HepG2 (cell line): Measurements from ENCODE around the gene GPS1. TPM values are rescaled to one million over a fixed set of nuclear protein-coding genes. Genes with fewer than 3 reads are reported as not detected.

ENCODE experiments used
- AGO1 ChIP-seq: fragments of 200-400 bp; formaldehyde crosslinking; IDR thresholded peaks from 2 replicates; pipeline ENCODE4 v1.6.1; 2017; ENCODE audit warnings: mild to moderate bottlenecking, low read depth, low read length, moderate library complexity; ENCODE audit not compliant: poor library complexity, severe bottlenecking
- AKAP8 ChIP-seq: sonication (generic); formaldehyde crosslinking; IDR thresholded peaks from 2 replicates; pipeline ENCODE4 v1.5.1; 2020; ENCODE audit warnings: mild to moderate bottlenecking, missing genetic modification reagents
- BHLHE40 ChIP-seq: IDR thresholded peaks from 2 replicates; pipeline ENCODE4 v1.6.1; 2011; ENCODE audit warnings: low read length, improper control_type of control experiment
- EHMT2 ChIP-seq: fragments of 200-600 bp; sonication (generic); IDR thresholded peaks from 2 replicates; pipeline ENCODE4 v1.7.0; 2017; ENCODE audit warnings: antibody characterized with exemption, low read depth, low read length, borderline replicate concordance
- HNRNPL ChIP-seq: fragments of 200-400 bp; formaldehyde crosslinking; IDR thresholded peaks from 2 replicates; pipeline ENCODE4 v1.6.1; 2017; ENCODE audit warnings: mild to moderate bottlenecking, low read depth, low read length
- HOXA7 ChIP-seq: sonication (generic); formaldehyde crosslinking; IDR thresholded peaks from 2 replicates; pipeline ENCODE4 v1.8.1; 2022; ENCODE audit warnings: mild to moderate bottlenecking, missing genetic modification reagents, moderate library complexity
- KDM3A ChIP-seq: IDR thresholded peaks from 2 replicates; pipeline ENCODE4 v1.6.1; 2018; ENCODE audit warnings: low read depth, missing compliant biosample characterization
- PLSCR1 ChIP-seq: sonication (generic); formaldehyde crosslinking; IDR thresholded peaks from 2 replicates; pipeline ENCODE4 v1.5.0; 2020; ENCODE audit warnings: missing genetic modification reagents, mild to moderate bottlenecking, borderline replicate concordance
- POLR2AphosphoS5 ChIP-seq: IDR thresholded peaks from 2 replicates; pipeline ENCODE4 v1.6.1; 2012; ENCODE audit warnings: low read depth, low read length
- RBFOX2 ChIP-seq: fragments of 200-400 bp; formaldehyde crosslinking; IDR thresholded peaks from 2 replicates; pipeline ENCODE4 v1.6.1; 2017; ENCODE audit warnings: low read depth, mild to moderate bottlenecking, low read length
- RXRA ChIP-seq: sonication (generic); formaldehyde crosslinking; IDR thresholded peaks from 2 replicates; pipeline ENCODE4 v1.5.1; 2020; ENCODE audit warnings: missing genetic modification reagents
- SKIL ChIP-seq: sonication (generic); formaldehyde crosslinking; IDR thresholded peaks from 2 replicates; pipeline ENCODE4 v1.8.0; 2022; ENCODE audit warnings: missing genetic modification reagents, mild to moderate bottlenecking, moderate library complexity, borderline replicate concordance
- SP5 ChIP-seq: IDR thresholded peaks from 2 replicates; pipeline ENCODE4 v1.6.1; 2016; ENCODE audit warnings: low read depth, borderline replicate concordance
- TRIM22 ChIP-seq: fragments of 450-650 bp; IDR thresholded peaks from 2 replicates; pipeline ENCODE4 v1.6.1; 2017
- U2AF1 ChIP-seq: fragments of 200-400 bp; formaldehyde crosslinking; optimal IDR thresholded peaks from 2 replicates; pipeline ENCODE3; 2017; ENCODE audit warnings: mild to moderate bottlenecking, low read depth, low read length
- ZNF367 ChIP-seq: sonication (generic); formaldehyde crosslinking; IDR thresholded peaks from 2 replicates; pipeline ENCODE4 v1.4.0; 2020; ENCODE audit warnings: missing genetic modification reagents, borderline replicate concordance
- ZNF468 ChIP-seq: sonication (generic); formaldehyde crosslinking; IDR thresholded peaks from 2 replicates; pipeline ENCODE4 v1.8.0; 2022; ENCODE audit warnings: mild to moderate bottlenecking, moderate library complexity, missing genetic modification reagents
- ZNF503 ChIP-seq: sonication (generic); formaldehyde crosslinking; IDR thresholded peaks from 2 replicates; pipeline ENCODE4 v1.4.0; 2020; ENCODE audit warnings: missing genetic modification reagents
- ZNF589 ChIP-seq: sonication (generic); formaldehyde crosslinking; conservative IDR thresholded peaks from 2 replicates; pipeline ENCODE4 v1.8.0; 2022; ENCODE audit warnings: mild to moderate bottlenecking, moderate library complexity, missing genetic modification reagents
- ZNF768 ChIP-seq: sonication (generic); formaldehyde crosslinking; IDR thresholded peaks from 2 replicates; pipeline ENCODE4 v1.4.0; 2020; ENCODE audit warnings: missing genetic modification reagents
- ZNF841 ChIP-seq: sonication (generic); formaldehyde crosslinking; IDR thresholded peaks from 2 replicates; pipeline ENCODE4 v1.8.1; 2023; ENCODE audit warnings: missing genetic modification reagents, borderline replicate concordance
- polyA plus RNA-seq, 8 experiments: library from polyadenylated mRNA; depleted of rRNA in 3 of 8; stranded (reverse) in 7 of 8; unstranded in 1 of 8; fragments of >200 nt; fragmentation: Illumina TruSeq in 4 of 8; extraction: Trizol in 4 of 8; gene quantifications; 2 replicates each; pipeline versions ENCODE4 v1.2.1 to v1.2.3, GENCODE V29; 2011 to 2016; ENCODE audit warnings: low read depth in 4 of 8, missing spikeins in 1 of 8, mixed read lengths in 1 of 8; ENCODE audit not compliant: insufficient read depth in 1 of 8
- total RNA-seq, 5 experiments: library from RNA; depleted of rRNA; stranded (reverse); fragments of >200 nt; fragmentation: Illumina TruSeq; extraction: Trizol; gene quantifications; 2 replicates each; pipeline ENCODE4 v1.2.3, GENCODE V29; 2016; ENCODE audit warnings: low read depth in 1 of 5
- TF ChIP-seq, protein P1 (sequence below): sonication (generic); formaldehyde crosslinking; IDR thresholded peaks from 2 replicates; pipeline ENCODE4 v1.4.0; 2020; ENCODE audit warnings: missing genetic modification reagents

GPS1 gene
- total and polyA plus RNA-seq, 2 of the 13 experiments (the other 11 are each of a cell fraction or from before 2014, with no cell fraction given): 124 to 128 TPM

GRCh38 chr17:82005701-82006348 lies 45.9 kb upstream of the GPS1 start (continued):
- no peak for TF ChIP-seq ZNF468
- 0 out of 2 replicates have a peak, but pooled peaks have one; percentile 28 for TF ChIP-seq SKIL (CRISPR knock-in tag)
- TF ChIP-seq HNRNPL: no peak; the same call in 1 of the 2 replicates
- TF ChIP-seq HOXA7: 0 out of 2 replicates have a peak, but pooled peaks have one; percentile 39
- TF ChIP-seq POLR2AphosphoS5: peak; percentile 59
- peak; percentile 29 for TF ChIP-seq U2AF1
- TF ChIP-seq ZNF589 (CRISPR knock-in tag): 0 out of 2 replicates have a peak, but pooled peaks have one; percentile 36
- 0 out of 2 replicates have a peak, but pooled peaks have one; percentile 7 for TF ChIP-seq ZNF768 (CRISPR knock-in tag)
- TF ChIP-seq RBFOX2: peak; percentile 77
- no peak for TF ChIP-seq TRIM22
- TF ChIP-seq AGO1: peak; percentile 70
- TF ChIP-seq RXRA (CRISPR knock-in tag): 0 out of 2 replicates have a peak, but pooled peaks have one; percentile 11
- no peak for TF ChIP-seq EHMT2
- no peak for TF ChIP-seq SP5 (CRISPR knock-in tag)
- TF ChIP-seq, protein P1, sequence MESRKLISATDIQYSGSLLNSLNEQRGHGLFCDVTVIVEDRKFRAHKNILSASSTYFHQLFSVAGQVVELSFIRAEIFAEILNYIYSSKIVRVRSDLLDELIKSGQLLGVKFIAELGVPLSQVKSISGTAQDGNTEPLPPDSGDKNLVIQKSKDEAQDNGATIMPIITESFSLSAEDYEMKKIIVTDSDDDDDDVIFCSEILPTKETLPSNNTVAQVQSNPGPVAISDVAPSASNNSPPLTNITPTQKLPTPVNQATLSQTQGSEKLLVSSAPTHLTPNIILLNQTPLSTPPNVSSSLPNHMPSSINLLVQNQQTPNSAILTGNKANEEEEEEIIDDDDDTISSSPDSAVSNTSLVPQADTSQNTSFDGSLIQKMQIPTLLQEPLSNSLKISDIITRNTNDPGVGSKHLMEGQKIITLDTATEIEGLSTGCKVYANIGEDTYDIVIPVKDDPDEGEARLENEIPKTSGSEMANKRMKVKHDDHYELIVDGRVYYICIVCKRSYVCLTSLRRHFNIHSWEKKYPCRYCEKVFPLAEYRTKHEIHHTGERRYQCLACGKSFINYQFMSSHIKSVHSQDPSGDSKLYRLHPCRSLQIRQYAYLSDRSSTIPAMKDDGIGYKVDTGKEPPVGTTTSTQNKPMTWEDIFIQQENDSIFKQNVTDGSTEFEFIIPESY (CRISPR knock-in tag): peak; percentile 32
- no peak for TF ChIP-seq KDM3A
- peak; percentile 98 for TF ChIP-seq AKAP8 (CRISPR knock-in tag)
- no peak for TF ChIP-seq PLSCR1 (CRISPR knock-in tag)
- TF ChIP-seq ZNF841 (CRISPR knock-in tag): 0 out of 2 replicates have a peak, but pooled peaks have one; percentile 40
- no peak for TF ChIP-seq ZNF503
- no peak for TF ChIP-seq ZNF367 (CRISPR knock-in tag)
- no peak for TF ChIP-seq BHLHE40
